Thyroid gland (tissue), 4 donors: ENCODE results near the gene PRAMEF7.
"Not testable (repeated sequence)": the region's sequence is repeated elsewhere in the genome, so short reads cannot be mapped to it uniquely, and the experiment has no call there.

Experiments used
- POLR2A ChIP-seq, 2 donors: fragments of 450-650 bp; IDR thresholded peaks; one replicate each; pipeline ENCODE4 v1.6.1; 2017; ENCODE audit warnings: antibody characterized with exemption in 2 of 2, mild to moderate bottlenecking in 2 of 2, moderate library complexity in 1 of 2
- TF ChIP-seq, protein P1 (sequence below), 6 experiments: fragments of 200-600 bp in 3 of 6; fragments of 450-650 bp in 3 of 6; sonication (generic) in 3 of 6; IDR thresholded peaks; one replicate each; pipeline ENCODE4 v1.5.1; 2016 to 2019; ENCODE audit warnings: antibody characterized with exemption in 6 of 6, mild to moderate bottlenecking in 2 of 6, inconsistent platforms in 1 of 6, moderate library complexity in 1 of 6

DNA sequence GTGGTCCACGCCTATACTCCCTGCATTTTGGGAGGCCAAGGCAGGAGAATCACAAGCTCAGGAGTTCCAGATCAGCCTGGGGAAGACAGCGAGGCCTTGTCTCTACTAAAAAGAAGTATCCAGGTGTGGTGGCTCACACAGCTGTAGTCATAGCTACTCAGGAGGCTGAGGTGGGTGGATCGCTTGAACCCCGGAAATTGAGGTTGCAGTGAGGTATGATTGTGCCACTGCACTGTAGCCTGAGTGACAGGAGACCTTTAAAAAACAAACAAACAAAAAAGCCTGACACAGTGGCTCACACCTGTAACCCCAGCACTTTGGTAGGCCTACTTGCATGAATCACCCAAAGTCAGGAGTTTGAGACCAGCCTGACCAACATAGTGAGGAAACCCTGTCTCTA, 38.0 kb upstream of the PRAMEF7 start:
- TF ChIP-seq, protein P1, sequence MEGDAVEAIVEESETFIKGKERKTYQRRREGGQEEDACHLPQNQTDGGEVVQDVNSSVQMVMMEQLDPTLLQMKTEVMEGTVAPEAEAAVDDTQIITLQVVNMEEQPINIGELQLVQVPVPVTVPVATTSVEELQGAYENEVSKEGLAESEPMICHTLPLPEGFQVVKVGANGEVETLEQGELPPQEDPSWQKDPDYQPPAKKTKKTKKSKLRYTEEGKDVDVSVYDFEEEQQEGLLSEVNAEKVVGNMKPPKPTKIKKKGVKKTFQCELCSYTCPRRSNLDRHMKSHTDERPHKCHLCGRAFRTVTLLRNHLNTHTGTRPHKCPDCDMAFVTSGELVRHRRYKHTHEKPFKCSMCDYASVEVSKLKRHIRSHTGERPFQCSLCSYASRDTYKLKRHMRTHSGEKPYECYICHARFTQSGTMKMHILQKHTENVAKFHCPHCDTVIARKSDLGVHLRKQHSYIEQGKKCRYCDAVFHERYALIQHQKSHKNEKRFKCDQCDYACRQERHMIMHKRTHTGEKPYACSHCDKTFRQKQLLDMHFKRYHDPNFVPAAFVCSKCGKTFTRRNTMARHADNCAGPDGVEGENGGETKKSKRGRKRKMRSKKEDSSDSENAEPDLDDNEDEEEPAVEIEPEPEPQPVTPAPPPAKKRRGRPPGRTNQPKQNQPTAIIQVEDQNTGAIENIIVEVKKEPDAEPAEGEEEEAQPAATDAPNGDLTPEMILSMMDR (IDR thresholded peaks at IDR 0.05), result not testable (repeated sequence)
- not testable (repeated sequence) for TF ChIP-seq POLR2A (IDR thresholded peaks at IDR 0.05)
